Activated CD8-positive, alpha-beta memory T cell treated with anti-CD3 and anti-CD28 coated beads, Interleukin-2, amount 50 U/mL, for 24 hours (primary cell): ENCODE results near the gene HIVEP2.

ENCODE experiments used
- DNase-seq: peaks from one replicate; pipeline ENCODE4 v3.0.0-alpha.2; 2020; ENCODE audit errors: extremely low read depth

The HIVEP2 gene

GRCh38 chr6:142844065-142844755 lies 100.8 kb downstream of the HIVEP2 start:
- DNase-seq, result no peak

GRCh38 chr6:142843361-142843760 lies 101.6 kb downstream of the HIVEP2 start:
- DNase-seq, result no peak

GRCh38 chr6:142842418-142843261 lies 102.3 kb downstream of the HIVEP2 start:
- DNase-seq, result no peak

DNA sequence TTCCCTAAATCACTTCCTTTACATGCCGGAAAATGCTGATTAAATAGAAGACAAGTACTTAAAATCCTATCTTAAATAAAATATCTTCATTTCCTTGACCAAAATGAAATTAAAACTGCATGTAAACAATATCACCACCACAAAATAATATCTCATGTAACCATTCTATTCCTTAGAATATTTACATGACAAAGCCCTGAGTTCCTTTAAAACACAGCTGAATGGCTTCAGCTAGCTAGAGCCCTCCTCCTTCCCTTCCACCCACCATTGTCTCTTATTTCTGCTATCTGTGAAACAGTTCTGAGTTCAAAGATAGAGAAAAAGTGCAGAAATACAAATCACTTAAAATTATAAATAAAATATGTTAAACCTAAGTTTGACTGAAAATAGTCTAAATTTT lies 103.1 kb downstream of the HIVEP2 start:
- no peak for DNase-seq

DNA sequence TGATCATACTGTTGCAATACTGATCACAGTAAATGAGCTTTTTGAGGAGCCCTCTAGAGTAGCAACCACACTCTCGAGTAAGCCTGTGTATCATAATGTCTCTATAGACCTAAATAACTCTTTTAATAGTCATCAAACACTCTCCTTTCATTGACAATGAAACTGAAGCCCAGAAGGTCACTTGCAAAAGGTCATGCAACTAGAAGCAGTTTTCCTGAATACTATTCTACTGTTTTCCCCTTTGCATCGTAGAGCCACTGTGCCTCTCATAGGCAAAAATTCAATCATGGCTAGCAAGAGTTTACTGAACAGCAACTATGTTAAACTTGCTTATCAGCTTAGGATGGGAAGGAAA lies 105.3 kb downstream of the HIVEP2 start:
- no peak for DNase-seq

GRCh38 chr6:142838821-142839685 lies 105.9 kb downstream of the HIVEP2 start:
- DNase-seq, result no peak

DNA sequence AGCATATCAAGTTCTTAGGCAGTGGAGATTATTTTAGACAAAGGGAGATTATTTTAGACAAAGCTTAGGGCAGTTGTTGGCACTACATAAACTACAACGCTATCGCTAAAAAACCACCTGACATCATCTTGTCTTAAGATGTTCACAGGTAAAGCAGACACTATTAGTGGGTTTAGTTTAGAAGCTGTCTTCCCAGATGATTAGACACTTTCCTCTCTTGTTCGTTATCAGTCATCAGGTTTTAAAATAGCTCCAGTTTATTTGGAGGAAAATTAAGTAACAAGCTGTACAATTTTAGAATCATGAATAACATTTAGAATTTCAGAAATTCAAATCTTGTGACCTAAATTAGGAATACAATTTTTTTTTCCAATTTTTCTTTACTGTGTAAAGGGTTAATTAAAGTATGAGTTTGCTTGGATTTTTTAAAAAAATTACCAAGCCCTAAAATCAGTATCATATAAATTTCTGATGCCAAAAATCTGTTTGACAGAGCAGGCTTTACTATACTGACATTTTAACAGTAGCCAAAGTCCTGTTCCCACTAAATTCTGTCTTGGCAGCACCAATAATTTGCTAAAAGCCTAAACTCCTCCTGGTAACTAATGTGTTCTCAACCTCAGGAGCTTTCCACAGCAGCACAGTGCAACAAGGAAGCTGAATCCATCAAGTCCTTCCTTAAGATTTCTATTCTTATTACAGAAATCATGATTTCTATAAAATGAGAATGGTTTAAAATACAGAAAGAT lies 109.0 kb downstream of the HIVEP2 start:
- DNase-seq, result no peak

DNA sequence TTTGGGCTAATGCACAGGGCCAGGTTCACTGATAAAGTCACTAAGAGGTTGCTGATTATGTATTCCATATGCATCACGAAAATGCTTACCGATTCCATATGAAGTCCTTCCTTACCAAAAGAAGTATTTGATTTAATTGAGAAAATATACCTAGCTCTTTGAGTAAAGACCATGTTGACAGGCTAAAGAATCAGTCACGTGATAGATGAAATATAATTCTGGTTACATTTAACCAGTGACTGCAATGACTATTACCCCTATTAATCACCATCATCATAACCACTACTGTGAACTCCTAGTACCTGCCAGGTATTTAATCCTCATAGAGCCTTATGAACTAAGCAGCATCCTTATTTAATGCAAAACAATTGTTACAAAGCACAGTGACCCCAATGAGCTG lies 110.1 kb downstream of the HIVEP2 start:
- DNase-seq, result no peak

- DNase-seq, result no peak
Observed at GRCh38 chr6:142833798-142834197, 111.2 kb downstream of the HIVEP2 start.

DNA sequence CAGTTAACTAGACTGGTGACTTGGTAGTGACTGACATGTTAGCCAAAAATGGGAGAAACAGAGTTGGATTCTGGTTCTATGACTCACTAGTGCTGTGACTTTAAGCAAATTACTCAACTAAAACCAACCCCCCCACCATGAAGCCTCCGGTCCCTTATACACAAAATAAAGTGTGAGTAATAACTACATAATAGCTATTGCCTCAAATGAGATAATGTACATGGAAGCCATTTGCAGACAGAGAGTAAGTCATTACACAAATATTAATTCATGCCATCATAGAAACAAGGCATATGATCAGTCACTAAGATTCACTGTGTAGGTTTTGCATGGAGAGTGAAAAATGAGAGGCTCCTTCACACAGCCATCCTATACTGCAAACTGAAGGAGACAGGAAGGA lies 111.9 kb downstream of the HIVEP2 start:
- DNase-seq, result no peak

GRCh38 chr6:142830807-142831206 lies 114.2 kb downstream of the HIVEP2 start:
- no peak for DNase-seq

DNA sequence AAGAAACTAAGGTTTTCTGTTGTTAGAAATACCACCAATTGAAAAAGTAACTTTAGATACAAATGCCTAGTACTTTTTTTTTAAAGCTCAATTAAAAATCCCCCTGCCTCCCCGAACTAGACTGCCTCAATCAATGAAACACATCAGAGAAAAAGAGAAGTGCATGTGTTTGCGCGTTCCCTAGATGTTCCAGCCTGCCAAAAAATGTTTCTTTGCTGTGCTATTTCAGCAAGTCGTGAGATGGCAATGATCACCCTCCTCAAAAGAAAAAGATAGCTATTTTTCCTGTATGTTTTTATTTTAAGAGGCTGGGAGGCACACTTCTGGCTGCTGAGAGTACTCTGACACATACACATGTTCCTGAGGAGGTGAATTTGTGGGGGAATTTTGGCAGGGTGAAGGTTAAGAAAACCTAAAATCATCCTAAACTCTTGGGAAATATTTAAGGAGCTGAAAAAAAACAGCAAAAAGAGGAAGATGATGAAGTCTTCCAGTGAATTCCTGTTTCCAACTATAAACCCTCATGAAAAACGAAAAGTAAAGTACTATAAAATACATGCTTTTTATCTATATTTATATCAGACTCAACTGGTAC lies 114.8 kb downstream of the HIVEP2 start:
- no peak for DNase-seq

- DNase-seq, result no peak
Observed at GRCh38 chr6:142829556-142829955, 115.4 kb downstream of the HIVEP2 start.

GRCh38 chr6:142827991-142828390 lies 117.0 kb downstream of the HIVEP2 start:
- no peak for DNase-seq

- no peak for DNase-seq
Observed at GRCh38 chr6:142827369-142827768, 117.6 kb downstream of the HIVEP2 start.

- no peak for DNase-seq
Observed at GRCh38 chr6:142825760-142826159, 119.2 kb downstream of the HIVEP2 start.

GRCh38 chr6:142824426-142824825 lies 120.5 kb downstream of the HIVEP2 start:
- DNase-seq, result no peak

GRCh38 chr6:142823256-142823902 lies 121.6 kb downstream of the HIVEP2 start:
- no peak for DNase-seq

- no peak for DNase-seq
Observed at GRCh38 chr6:142822842-142823241, 122.1 kb downstream of the HIVEP2 start.

- no peak for DNase-seq
Observed at GRCh38 chr6:142822383-142822782, 122.6 kb downstream of the HIVEP2 start.

DNA sequence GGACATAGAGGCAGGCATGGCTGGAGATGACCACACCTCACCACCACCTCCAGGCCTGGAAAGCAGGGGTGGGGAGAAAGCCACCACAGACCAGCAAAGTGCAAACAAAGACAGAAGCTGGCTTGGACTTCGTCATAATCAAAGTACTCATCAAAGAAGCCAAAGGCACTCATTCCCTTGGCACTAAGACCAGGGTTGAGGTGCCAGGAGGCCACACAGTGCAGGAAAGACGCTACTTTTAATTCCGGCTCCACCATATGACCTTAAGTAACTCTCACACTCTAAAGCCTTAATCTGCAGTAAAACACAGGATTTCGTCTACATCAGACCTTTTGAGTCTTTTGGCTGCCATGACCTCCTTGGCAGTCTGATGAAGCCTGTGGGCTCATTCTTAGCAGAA lies 123.1 kb downstream of the HIVEP2 start:
- DNase-seq, result no peak
